Neuronal stem cell (in vitro differentiated cells): ENCODE results near the gene GMDS. TPM values are rescaled to one million over a fixed set of nuclear protein-coding genes. Genes with fewer than 3 reads are reported as not detected.
A peak's percentile ranks its signal among the peaks of the same experiment; 100 is the strongest.

Experiments
- DNase-seq: peaks from one replicate; pipeline ENCODE4 v3.0.0-alpha.2; 2013; ENCODE audit warnings: low spot score
- H2AFZ ChIP-seq: one replicate; pipeline ENCODE4 v1.6.1; 2013; ENCODE audit warnings: mild to moderate bottlenecking, low read length, inconsistent platforms
- H2AK5ac ChIP-seq: 2 replicates; pipeline ENCODE4 v1.6.1; 2013; ENCODE audit warnings: low read depth, mild to moderate bottlenecking, inconsistent platforms, low read length, moderate library complexity, mixed read lengths
- H2BK120ac ChIP-seq: 2 replicates; pipeline ENCODE4 v1.6.1; 2013; ENCODE audit warnings: low read depth, mild to moderate bottlenecking, inconsistent platforms, low read length, moderate library complexity, mixed read lengths
- H2BK12ac ChIP-seq: one replicate; pipeline ENCODE4 v1.6.1; 2013; ENCODE audit warnings: low read length, inconsistent platforms
- H2BK15ac ChIP-seq: 2 replicates; pipeline ENCODE4 v1.6.1; 2013; ENCODE audit warnings: mild to moderate bottlenecking, low read length, inconsistent platforms, mixed read lengths
- H2BK5ac ChIP-seq: one replicate; pipeline ENCODE4 v1.6.1; 2013; ENCODE audit warnings: inconsistent platforms, mild to moderate bottlenecking, low read length, moderate library complexity
- H3K14ac ChIP-seq: one replicate; pipeline ENCODE4 v1.6.1; 2013; ENCODE audit warnings: low read length, inconsistent platforms
- H3K18ac ChIP-seq: 2 replicates; pipeline ENCODE4 v1.6.1; 2013; ENCODE audit warnings: low read length, inconsistent platforms
- H3K23ac ChIP-seq: 2 replicates; pipeline ENCODE4 v1.6.1; 2013; ENCODE audit warnings: low read depth, mild to moderate bottlenecking, mixed read lengths, low read length, inconsistent platforms; ENCODE audit not compliant: poor library complexity
- H3K27ac ChIP-seq: replicated peaks from 3 replicates; pipeline ENCODE4 v1.5.1; 2013; ENCODE audit warnings: low read length, inconsistent platforms
- H3K27me3 ChIP-seq, 3 experiments: 2 replicates each; pipeline ENCODE4 v1.6.1; 2013; ENCODE audit warnings: low read length in 3 of 3, mild to moderate bottlenecking in 2 of 3, inconsistent platforms in 1 of 3, low read depth in 1 of 3, mixed read lengths in 1 of 3, moderate library complexity in 1 of 3; ENCODE audit not compliant: control insufficient read depth in 3 of 3, insufficient read depth in 3 of 3
- H3K36me3 ChIP-seq, 2 donors: replicated peaks in 1 of 2; 2 replicates each; pipeline ENCODE4 v1.6.1; 2013; ENCODE audit warnings: low read length in 2 of 2; ENCODE audit not compliant: control insufficient read depth in 2 of 2, insufficient read depth in 2 of 2
- H3K4ac ChIP-seq: 2 replicates; pipeline ENCODE4 v1.6.1; 2013; ENCODE audit warnings: inconsistent platforms, mild to moderate bottlenecking, low read length, moderate library complexity
- H3K4me1 ChIP-seq, 2 donors: 1 replicate in 1 of 2; 2 replicates in 1 of 2; pipeline ENCODE4 v1.6.1; 2013; ENCODE audit warnings: low read length in 2 of 2, low read depth in 1 of 2; ENCODE audit not compliant: control insufficient read depth in 2 of 2, insufficient read depth in 1 of 2
- H3K4me2 ChIP-seq: one replicate; pipeline ENCODE4 v1.6.1; 2013; ENCODE audit warnings: mild to moderate bottlenecking, low read length, inconsistent platforms; ENCODE audit not compliant: insufficient read depth, poor library complexity, severe bottlenecking
- H3K4me3 ChIP-seq, 2 donors: 2 replicates each; pipeline ENCODE4 v1.5.1; 2013; ENCODE audit warnings: low read length in 2 of 2, mild to moderate bottlenecking in 2 of 2, inconsistent platforms in 1 of 2, moderate library complexity in 1 of 2
- H3K79me1 ChIP-seq: one replicate; pipeline ENCODE4 v1.6.1; 2013; ENCODE audit warnings: low read depth, mild to moderate bottlenecking, inconsistent platforms, low read length, moderate library complexity
- H3K9ac ChIP-seq: one replicate; pipeline ENCODE4 v1.6.1; 2013; ENCODE audit warnings: mild to moderate bottlenecking, low read depth, low read length, inconsistent platforms; ENCODE audit not compliant: poor library complexity
- H3K9me3 ChIP-seq, 2 donors: replicated peaks in 1 of 2; 2 replicates each; pipeline versions ENCODE3 to v1.6.1; 2013; ENCODE audit warnings: low read length in 2 of 2, mild to moderate bottlenecking in 2 of 2, inconsistent platforms in 1 of 2, low read depth in 1 of 2, mixed read lengths in 1 of 2, moderate library complexity in 1 of 2; ENCODE audit not compliant: control insufficient read depth in 2 of 2, insufficient read depth in 1 of 2
- H4K8ac ChIP-seq: one replicate; pipeline ENCODE4 v1.6.1; 2013; ENCODE audit warnings: low read depth, mild to moderate bottlenecking, inconsistent platforms, low read length, moderate library complexity
- H4K91ac ChIP-seq: one replicate; pipeline ENCODE4 v1.6.1; 2013; ENCODE audit warnings: low read length, low read depth, mild to moderate bottlenecking, inconsistent platforms; ENCODE audit not compliant: poor library complexity
- WGBS, 2 donors: extraction: QIAGEN DNeasy Blood & Tissue Kit; methylation state at CpG; one replicate each; pipeline ENCODE4 v1.1.7; 2013; ENCODE audit warnings: missing lambda C conversion rate in 2 of 2, mixed read lengths in 1 of 2; ENCODE audit not compliant: insufficient read length in 2 of 2, insufficient replicate concordance in 1 of 2; ENCODE audit errors: extremely low coverage in 2 of 2; 5-methylcytosine and 5-hydroxymethylcytosine counted together
- polyA plus RNA-seq, 2 experiments: library from polyadenylated mRNA; stranded (reverse); fragments of 200-250 nt; gene quantifications; one replicate each; pipeline ENCODE4 v1.2.3, GENCODE V29; 2013

The GMDS gene
- 11.6 TPM for polyA plus RNA-seq (2013, experiment 1 of 2)
- 12.4 TPM for polyA plus RNA-seq (2013, experiment 2 of 2)

DNA sequence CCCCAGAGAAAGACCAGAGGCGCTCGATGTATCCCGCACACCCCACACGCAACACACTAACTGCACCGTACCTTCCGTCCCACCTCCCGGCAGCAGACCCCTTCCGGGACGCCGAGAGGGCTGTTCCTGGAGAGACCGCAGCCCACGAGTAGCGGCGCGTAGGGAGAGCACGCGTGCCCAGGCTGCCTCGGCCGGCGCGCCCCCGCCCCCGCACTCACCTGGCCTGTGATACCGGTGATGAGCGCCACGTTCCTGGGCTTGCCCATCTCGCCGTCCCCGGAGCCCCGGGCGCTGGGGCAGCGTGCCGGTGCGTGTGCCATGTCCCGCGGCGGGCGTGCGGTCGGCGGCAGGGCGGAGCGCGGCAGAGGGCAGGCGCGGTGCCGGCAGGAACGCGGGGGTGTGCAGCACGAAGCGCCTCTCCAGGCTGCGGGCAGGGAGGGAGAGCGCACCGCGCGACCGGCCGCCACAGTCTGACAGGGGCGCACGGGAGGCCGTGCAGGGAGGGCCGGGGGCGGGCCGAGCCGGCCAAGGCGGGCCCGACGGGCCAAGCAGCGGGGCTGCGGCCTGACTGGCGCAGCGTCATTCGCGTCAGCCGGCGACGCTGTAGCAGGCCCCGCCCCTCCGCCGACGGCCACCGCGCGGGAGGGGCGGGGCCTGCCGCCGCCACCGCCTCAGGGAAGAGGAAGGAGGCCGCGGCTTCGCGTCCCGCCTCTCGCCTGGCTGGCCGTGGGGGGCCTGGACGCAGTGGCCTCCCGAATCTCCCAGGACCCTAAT is at the start of gene GMDS:
TSS of gene GMDS (minus strand) at position 503 of the 774 bp plus-strand sequence.
- Histone ChIP-seq H3K9ac (peak within 1 kb of the TSS; percentile 93), H2BK15ac (no peak within 1 kb of the TSS), H3K9me3 (no peaks in the 10 kb centered on the region), H3K23ac (peak within 1 kb of the TSS; percentile 89), H3K4me2 (peak within 1 kb of the TSS; percentile 86), H3K18ac (peak within 1 kb of the TSS; percentile 94), H2AK5ac (no peak within 1 kb of the TSS), H3K4me3 (peak within 1 kb of the TSS; percentile 80 to 95), H3K4me1 (peaks cover 2 to 6% of the 10 kb centered on the region in 2 donors), H2BK12ac (no peak within 1 kb of the TSS), H2AFZ (peak within 1 kb of the TSS; percentile 100), H4K8ac (no peak within 1 kb of the TSS), H3K14ac (peak within 1 kb of the TSS; percentile 42), H3K4ac (no peak within 1 kb of the TSS), H2BK120ac (no peak within 1 kb of the TSS), H3K79me1 (no peaks in the 10 kb centered on the region), H3K36me3 (peaks cover 0 to under 1% of the 10 kb centered on the region in 2 donors), H3K27ac (no peak within 1 kb of the TSS), H2BK5ac (no peak within 1 kb of the TSS), H4K91ac (peak within 1 kb of the TSS; percentile 27), H3K27me3 (peaks cover 0 to 8% (median 2%) of the 10 kb centered on the region in 3 experiments)
- DNase-seq: peak; percentile 88
- no CpG with 5 or more reads among the region's 97 CpGs for WGBS, 2 donors

DNA sequence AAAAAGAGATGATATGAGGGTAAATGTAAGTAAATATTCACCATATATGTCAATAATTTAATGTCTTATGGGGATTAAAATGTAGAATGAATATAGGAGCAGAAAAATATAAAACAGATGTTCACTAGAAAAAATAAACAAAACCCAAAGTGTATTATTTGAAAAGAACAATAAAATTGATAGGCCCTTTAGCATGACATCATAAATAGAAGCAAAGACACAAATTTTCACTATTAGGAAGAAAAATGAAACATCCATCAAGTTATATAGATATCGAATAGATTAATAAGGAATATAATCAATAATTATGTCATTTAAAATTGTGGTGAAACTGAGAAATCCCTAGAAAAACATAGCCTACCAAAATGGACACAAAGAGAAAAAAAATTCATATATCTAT is 40.1 kb upstream of the GMDS start:
- no peak for DNase-seq
- Histone ChIP-seq H4K8ac (no peak overlapping the region), H3K4ac (no peak overlapping the region), H2BK120ac (no peak overlapping the region), H3K27ac (no peak overlapping the region), H2BK15ac (no peak overlapping the region), H3K9me3 (peaks cover 5 to 25% of the 10 kb centered on the region in 2 donors), H3K4me3 (no peak overlapping the region), H2AK5ac (no peak overlapping the region), H3K36me3 (peaks cover 3% of the 10 kb centered on the region in 2 donors), H4K91ac (no peak overlapping the region), H2AFZ (no peak overlapping the region), H3K9ac (no peak overlapping the region), H3K14ac (no peak overlapping the region), H3K18ac (no peak overlapping the region), H3K23ac (no peak overlapping the region), H3K27me3 (no peaks in the 10 kb centered on the region), H2BK5ac (no peak overlapping the region), H3K4me2 (no peak overlapping the region), H2BK12ac (no peak overlapping the region), H3K4me1 (no peaks in the 10 kb centered on the region), H3K79me1 (no peaks in the 10 kb centered on the region)
- WGBS, 2 donors: no CpG with 5 or more reads among the region's 1 CpG

DNA sequence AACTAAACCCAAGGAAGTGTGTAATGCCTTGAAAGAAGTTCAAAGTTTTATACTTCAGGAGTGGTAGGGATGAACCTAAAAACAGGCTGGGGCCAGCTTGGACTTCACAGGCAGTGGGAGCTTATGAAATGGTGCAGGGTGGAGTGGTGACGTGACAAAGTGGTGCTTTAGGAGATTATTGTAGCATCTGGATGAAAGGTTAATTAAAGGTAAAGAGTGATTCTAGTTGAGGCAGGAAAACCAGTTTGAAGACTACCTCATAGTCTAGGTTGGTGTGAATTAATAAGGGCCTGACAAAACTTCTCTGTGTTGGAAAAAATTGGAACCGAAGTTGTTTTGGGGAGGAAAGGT is 30.5 kb upstream of the GMDS start:
- H3K4me3 ChIP-seq: no peak overlapping the region
- peaks cover 4 to 14% of the 10 kb centered on the region in 2 donors for H3K36me3 ChIP-seq
- no peak overlapping the region for H2BK120ac ChIP-seq
- H3K79me1 ChIP-seq: no peaks in the 10 kb centered on the region
- H2BK12ac ChIP-seq: no peak overlapping the region
- no peak overlapping the region for H3K14ac ChIP-seq
- H3K4me1 ChIP-seq: no peaks in the 10 kb centered on the region
- H3K9ac ChIP-seq: no peak overlapping the region
- no peak overlapping the region for H3K18ac ChIP-seq
- H4K8ac ChIP-seq: no peak overlapping the region
- H3K4ac ChIP-seq: no peak overlapping the region
- no CpG with 5 or more reads among the region's 2 CpGs for WGBS, 2 donors
- no peak overlapping the region for H3K27ac ChIP-seq
- H2BK15ac ChIP-seq: no peak overlapping the region
- H3K9me3 ChIP-seq: peaks cover 3 to 25% of the 10 kb centered on the region in 2 donors
- no peak for DNase-seq
- no peak overlapping the region for H3K4me2 ChIP-seq
- no peak overlapping the region for H2BK5ac ChIP-seq
- no peak overlapping the region for H2AFZ ChIP-seq
- no peak overlapping the region for H2AK5ac ChIP-seq
- no peaks in the 10 kb centered on the region for H3K27me3 ChIP-seq
- H4K91ac ChIP-seq: no peak overlapping the region
- H3K23ac ChIP-seq: no peak overlapping the region

DNA sequence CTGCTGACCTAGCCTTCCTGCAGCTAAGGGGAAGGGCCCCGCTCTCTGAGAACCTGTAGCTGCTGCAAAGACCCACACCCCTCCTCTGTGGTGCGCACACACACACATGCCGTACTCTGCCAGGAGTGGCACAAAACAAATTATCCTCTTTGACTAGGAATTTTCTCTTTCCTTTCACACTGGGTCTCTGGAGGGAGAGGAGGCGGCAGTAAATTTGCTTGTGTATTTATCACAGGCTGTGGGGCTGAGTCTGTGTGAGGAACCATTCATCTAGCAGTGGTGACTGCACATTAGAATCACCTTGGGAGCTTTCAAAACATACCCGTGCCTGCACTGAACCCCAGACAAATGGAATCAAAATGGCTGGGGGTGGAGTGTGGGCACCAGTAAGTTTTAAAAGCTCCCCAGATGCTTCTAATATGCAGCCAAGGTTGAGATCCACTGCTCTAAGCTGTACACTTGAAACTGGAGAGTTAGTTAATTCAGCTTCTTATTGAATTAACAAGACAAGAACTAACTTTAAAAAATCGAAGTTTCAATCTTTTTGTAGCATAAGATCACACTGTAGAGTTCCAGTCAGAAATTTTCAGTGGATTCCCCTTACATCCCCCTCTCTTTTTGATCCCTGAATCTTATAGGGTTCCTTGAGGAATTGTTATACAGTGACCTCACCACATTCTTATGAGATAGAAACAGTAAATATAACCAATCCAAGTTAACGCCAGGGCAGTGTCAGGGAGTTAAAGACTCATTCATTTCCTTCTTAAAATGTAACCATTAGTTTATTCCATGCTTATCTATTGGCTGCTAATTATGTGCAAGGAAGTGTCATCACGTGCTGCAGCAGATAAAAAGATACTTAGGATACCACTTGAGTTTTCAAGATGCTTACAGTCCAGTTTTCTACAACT is 29.8 kb upstream of the GMDS start:
- no peak overlapping the region for H2BK120ac ChIP-seq
- no peaks in the 10 kb centered on the region for H3K27me3 ChIP-seq
- H4K91ac ChIP-seq: no peak overlapping the region
- H2BK15ac ChIP-seq: no peak overlapping the region
- H4K8ac ChIP-seq: no peak overlapping the region
- H2BK5ac ChIP-seq: no peak overlapping the region
- H3K4ac ChIP-seq: no peak overlapping the region
- H3K27ac ChIP-seq: no peak overlapping the region
- H3K4me1 ChIP-seq: no peaks in the 10 kb centered on the region
- H3K23ac ChIP-seq: no peak overlapping the region
- H3K18ac ChIP-seq: no peak overlapping the region
- no peak overlapping the region for H3K4me3 ChIP-seq
- peaks cover 3 to 21% of the 10 kb centered on the region in 2 donors for H3K9me3 ChIP-seq
- no peak overlapping the region for H2BK12ac ChIP-seq
- DNase-seq: no peak
- no peak overlapping the region for H2AFZ ChIP-seq
- no peak overlapping the region for H3K14ac ChIP-seq
- WGBS, 2 donors: no CpG with 5 or more reads among the region's 8 CpGs
- no peak overlapping the region for H2AK5ac ChIP-seq
- no peak overlapping the region for H3K4me2 ChIP-seq
- peaks cover 4 to 14% of the 10 kb centered on the region in 2 donors for H3K36me3 ChIP-seq
- no peaks in the 10 kb centered on the region for H3K79me1 ChIP-seq
- no peak overlapping the region for H3K9ac ChIP-seq
